A172 (cell line): Measurements from ENCODE around the gene STPG4. TPM values are rescaled to one million over a fixed set of nuclear protein-coding genes. Genes with fewer than 3 reads are reported as not detected.
A peak's percentile ranks its signal among the peaks of the same experiment; 100 is the strongest.

ENCODE experiments used
- DNase-seq: peaks from one replicate; pipeline ENCODE4 v3.0.0-alpha.2; 2015; ENCODE audit warnings: low spot score
- total RNA-seq: library from RNA; depleted of rRNA; stranded (reverse); fragments of >200 nt; shearing (Covaris generic); gene quantifications from 2 replicates; pipeline ENCODE4 v1.2.3, GENCODE V29; 2014

STPG4 gene
- total RNA-seq, 1 experiment from 2014 or later, result 0.62 TPM

DNA sequence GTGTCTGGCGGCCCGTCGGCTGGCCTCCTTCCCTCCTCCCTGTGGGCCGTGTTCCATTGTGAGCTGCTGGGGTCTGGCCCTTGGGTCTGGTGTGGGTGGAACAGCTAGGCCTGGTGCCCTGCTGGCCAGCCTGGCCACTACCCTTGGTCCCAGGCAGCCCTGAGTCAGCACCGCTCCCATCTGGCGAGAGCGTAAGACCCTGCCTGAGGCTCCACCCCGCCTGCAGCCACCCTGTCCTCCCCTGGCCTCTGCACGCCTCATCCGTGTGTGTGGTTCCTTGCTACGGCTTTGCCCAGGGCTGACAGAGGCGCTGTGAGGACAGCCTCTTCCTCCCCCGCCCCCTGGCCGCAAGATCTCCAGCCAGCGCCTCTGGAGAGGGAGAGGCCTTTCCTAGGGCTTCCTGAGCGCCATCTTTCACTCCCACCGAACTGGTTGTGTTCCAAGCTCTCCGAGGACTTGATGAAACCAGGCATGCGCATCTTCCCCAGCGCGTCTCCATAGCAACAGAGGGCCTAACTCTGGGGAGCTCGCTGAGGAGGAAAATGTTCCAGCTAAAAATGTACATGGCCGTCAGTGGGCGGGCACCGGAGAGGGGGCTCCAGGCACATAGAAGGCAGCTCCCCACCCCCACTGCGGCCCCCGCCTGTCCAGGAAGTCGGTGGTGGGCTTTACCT lies 83.0 kb downstream of the STPG4 start:
- peak; percentile 95 for DNase-seq

DNA sequence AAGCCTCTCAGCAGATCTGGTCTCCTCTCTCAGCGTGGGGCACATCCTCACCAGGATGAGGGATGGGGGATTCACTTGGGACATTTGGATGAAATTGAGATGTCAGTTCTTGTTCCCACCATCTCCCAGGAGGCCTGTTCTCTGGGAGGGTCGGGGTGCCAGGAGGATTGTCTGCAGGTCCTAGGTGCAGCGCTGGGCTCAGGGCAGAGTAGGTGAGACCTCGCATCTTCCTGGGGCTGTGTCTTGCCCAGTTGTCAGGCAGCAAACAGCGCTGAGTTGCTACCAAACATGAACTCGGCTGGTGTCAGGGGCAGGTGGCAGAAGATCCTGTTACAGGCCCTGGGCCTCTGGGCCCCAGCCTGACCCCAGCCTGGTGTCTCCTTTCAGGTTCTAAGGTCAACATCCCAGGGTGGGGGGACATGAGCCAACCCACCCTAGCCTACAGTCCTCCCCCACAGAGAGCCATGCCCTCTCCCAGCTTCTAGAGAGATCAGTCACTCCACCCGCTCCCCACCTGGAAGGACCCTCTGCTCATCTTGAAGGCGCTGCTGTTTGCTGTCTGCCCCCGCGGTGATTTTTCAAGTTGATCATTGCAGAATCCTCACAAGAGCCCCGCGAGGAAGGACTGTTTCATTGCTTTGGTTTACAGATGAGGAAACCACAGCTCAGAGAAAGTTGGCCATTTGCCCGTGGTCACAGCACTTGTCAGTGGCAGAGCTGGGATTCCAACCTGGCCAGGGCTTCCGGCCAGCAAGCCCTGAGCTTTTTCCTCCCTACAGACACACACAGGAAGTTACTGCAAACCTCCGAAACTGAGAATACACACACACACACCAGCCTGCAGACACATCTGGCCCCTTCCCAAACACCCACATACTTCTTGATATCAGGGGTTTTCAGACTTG lies 83.9 kb downstream of the STPG4 start:
- DNase-seq, result peak; percentile 100

DNA sequence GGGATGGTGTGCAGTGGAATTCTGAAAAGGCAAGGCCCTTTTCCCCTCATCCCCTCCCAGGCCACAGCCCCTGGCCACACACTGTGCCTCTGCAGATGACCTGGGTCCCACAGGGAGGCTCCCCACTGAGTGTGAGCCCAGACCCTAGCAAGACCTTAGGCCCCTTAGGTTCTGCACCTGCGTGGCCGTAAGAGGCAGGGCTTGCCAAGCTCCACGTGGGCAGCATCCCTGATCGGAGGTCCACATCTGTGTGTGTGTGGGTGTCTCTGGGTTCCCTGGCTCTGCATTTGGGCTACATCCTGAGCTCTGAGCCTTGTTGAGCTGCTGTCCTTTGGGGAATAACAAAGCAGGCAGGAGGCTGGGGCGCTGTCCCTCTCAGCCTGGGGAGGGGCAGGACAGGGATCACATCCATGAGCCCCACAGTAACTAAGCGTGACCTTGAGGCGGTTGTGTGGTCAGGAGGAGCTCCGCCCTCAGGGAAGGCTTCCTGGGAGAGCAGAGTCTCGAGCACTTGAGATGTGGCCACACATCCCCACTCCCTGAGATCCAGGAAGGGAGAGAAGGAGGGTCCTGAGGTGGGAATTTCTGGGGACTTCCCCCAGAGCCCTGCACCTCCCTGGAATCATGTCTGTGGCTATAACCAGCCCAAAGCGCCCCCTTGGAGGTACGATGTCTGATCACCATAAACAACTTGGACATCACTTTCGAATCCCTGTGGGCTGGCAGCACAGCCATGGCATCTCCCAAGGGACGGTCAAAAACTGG lies 84.8 kb downstream of the STPG4 start:
- DNase-seq, result peak; percentile 93

DNA sequence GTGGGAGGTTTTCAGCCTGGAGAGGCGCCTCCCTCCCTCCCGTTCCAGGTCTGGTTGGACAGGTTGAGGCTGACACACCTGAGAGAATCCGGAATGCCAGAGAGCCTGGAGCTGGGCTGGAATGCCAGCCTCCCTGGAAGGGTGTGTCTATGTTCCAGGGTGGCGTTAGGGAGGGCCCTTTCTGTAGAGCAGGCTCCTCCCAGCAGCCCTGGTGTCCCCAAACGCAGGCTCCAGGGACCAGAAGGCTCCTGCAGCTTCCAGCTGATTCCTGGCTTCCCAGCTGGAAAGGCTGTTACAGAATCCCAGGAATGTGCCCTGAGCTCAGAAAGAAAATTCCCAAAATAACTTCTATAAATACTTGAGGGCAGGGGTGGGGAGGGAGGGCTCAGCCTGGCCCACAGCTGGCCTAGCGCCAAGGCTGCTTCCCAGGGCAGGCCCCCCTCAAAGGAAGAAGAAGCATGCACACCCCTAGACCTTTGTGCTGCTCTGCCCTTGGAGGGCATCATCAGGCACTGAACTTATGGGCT lies 85.4 kb downstream of the STPG4 start:
- DNase-seq, result peak; percentile 99

DNA sequence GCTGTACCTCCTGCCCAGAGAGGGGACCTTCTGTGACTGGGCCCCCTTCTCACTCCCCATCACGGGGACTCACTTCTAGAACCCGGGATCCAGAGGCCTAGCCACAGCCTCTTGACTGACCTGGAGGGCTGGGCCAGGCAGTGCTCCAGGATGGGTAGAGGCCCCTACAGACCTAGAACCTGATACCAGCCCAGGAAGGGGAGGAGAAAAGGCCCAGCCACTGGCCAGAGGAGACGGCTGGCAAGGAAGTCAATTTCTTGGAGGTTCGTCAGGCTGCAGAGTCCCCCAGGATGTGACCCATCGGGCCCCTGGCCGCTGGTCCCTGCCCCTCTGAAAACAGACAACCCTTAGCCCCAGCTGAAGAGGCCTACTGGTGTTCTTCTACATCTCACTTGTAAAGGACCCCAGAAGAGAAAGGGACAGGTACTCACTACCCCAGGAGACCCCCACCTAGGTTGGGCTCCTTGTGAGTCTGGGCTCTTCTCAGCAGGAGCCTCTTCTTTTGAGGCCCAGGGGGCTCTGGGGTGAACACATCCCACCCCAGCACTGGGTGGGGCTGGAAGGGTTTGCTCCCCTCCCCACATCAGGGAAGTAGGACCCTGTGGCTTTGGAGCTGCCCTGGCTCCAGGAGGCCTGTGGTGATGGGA lies 86.0 kb downstream of the STPG4 start:
- DNase-seq, result no peak

DNA sequence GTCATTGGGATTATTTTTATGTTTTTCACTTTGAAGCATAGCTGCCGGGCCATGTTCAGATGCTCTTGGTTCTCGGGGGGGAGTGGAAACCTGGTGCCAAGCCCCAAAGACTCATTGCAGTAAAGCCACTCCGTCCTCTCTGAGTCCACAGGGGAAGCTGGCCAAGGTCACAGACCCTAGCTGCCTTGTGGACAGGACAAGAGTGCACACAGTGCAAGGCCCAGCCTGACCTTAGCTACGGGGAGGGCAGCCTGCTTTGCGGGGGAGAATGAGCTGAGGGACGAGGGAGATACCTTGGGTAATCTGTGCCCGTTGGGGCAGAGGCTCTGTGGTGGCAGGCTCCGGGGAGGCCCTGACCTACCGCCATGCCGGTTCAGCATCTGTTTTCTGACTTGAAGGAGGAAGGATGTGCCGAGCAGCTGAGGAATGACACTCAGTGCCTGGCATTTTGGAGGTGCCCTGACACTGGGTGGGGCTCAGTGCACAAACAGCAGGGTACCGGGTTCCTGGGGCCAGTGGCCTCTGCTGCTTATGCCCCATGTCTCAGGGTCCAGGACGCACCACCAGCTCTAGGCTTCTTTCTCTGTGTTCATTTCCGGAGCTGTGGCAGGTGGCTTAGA lies 87.2 kb downstream of the STPG4 start:
- DNase-seq, result no peak

DNA sequence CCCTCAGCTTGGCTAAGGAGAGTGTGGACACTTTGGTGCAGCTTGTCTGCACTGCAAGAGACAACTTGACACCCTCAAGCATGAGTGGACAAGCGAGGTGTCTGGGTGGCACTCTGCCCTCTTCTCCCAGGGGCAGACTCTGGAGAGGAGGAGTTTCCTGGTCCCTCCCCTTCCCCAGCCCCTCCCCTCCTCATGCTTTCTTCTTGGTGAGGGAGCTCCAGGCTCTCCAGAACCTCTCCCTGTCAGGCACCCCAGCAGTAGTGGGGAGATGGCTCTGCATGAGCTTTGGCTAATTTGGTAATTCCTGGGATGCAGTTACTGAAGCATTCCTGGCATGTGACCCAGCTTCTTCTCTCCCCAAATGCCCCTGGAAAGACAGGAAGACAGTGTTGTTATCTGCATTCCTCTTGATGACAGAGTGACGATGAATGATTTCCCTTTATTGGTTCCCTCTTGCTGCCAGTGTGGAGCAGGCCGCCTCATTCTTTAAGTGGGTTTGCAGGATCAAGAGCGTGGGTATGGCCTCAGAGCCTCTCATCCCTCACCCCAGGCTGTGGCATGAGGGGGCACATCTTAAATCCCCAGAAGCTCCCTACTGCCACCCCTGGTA lies 89.2 kb downstream of the STPG4 start:
- peak; percentile 100 for DNase-seq

DNA sequence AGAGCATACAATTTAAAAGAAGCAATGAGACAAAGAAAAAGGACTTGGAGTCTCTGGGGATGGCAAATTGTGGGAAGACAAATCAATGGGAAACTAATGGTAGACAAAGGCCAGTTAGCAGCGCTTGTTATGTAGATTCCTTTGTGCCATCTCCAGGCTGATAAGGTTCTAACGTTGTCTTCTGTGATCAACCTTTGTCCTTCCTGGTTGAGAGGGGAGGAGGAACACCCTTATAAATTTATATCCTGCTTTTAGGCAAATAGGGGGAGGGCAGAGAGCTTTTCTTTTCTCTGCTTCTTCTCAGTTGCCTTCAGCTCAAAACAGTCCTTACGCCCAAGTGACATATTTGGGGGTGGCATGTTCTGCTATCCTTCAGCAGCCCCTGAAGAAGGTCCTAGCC lies 89.8 kb downstream of the STPG4 start:
- DNase-seq, result no peak

DNA sequence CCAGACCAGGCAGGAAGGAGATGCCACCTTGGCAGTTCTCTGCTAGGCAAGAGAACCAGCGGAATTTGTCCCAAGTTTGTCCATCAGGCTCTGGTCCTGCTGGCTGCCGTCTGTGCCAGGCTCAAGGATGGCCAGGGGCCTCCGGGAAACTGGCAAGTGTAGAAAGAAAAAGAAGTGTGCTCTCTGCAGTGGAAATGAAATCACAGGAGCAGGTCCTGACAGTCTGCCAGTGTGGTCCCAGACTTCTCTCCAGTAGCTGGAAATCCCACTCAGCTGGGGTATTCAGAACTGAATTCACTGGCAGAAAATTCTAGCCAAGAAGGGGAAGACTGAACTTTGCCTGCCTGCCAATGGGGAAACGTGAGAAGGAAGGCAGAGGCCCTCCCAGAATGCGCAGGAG lies 91.0 kb downstream of the STPG4 start:
- DNase-seq, result no peak

DNA sequence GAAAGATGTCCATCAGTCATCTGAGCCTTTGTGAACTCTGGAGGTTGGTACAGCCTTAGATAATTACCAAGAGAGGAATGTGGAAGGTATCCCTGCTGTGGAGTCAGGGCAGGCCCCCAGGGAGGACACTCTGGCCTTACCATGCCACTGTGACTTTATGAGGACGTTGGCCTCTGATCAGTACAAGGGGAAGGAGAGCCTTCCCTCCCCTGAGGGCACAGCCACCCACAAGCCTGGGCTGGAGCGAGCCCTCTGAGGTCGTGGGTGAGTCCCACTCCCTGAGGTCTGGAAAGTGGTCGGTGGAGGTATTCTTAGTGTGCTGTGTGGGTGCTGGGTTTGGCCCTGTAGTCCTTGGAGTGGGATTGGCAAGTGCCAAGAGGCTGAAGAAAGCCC lies 91.6 kb downstream of the STPG4 start:
- no peak for DNase-seq

DNA sequence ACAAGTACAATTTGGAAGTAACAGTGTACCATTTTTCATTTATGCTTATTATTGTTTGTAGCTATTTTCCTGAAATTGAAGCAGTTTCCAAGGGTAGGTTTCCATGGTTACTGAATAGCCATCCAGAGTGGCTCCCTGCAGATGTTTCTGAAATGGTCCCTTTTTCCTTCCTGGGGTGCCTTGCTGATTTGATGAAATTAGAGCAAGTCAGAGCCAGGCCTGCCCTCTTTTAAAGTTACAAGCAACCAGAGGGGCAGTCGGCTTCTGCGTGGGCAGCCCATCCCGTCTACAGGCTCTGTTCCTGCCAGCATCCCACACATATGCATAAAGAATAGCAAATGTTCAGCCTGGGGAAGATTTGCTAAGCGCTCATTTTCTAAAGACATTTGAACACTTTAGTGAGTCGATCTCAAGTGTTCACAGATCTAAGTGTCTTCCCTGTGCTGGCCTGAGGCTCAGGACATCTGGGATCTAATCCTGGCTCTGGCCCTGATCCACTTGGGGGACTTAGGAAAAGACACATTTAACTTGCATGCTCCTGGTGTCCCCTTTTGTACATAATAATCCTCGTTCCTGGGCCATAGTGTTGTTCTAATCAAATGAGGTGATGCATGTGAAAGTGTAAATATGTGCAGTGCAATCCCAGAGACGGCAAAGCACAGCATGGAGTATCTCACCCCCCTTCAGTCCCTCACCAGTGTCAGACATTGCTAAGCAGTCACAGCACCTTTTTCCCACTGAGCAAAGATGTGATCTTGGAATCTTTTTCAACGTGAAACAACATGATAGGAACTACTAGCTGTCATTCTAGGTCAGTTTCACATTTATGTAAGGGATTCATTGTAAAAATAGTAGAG lies 92.2 kb downstream of the STPG4 start:
- no peak for DNase-seq

DNA sequence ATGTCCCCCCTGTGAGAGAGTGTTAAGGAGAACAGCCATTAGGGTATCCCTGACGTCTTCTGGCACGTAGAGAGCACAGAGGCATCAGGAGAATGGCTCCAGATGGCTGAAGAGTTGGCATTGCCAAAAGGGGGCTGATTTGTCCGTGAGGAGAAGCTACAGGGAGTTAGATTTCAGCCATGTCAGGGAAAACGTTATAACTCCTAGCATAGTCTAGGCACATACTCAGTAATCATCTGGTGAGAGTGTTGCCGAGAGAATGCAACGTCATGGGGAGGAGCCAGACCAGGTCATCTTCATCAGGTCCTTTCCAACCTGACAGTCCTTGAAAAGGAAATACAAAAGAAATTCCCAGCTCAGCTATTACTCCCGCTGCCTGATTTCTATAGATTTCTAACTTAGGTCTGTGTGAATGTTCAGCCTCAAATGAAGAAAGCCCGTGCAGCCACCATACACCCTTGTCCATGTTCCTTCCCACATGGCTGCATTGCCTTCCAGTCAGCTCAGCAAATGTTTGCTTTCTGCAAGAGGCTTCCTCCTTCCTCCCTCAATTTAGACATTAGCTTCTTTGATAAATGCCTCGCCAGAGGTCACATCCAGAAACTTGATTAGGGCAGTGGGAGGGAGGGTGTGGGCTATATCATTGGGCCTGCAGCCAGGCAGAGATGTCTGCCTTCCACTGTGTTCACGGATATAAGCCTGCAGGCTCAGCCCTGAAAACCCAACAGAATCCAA lies 93.0 kb downstream of the STPG4 start:
- no peak for DNase-seq

DNA sequence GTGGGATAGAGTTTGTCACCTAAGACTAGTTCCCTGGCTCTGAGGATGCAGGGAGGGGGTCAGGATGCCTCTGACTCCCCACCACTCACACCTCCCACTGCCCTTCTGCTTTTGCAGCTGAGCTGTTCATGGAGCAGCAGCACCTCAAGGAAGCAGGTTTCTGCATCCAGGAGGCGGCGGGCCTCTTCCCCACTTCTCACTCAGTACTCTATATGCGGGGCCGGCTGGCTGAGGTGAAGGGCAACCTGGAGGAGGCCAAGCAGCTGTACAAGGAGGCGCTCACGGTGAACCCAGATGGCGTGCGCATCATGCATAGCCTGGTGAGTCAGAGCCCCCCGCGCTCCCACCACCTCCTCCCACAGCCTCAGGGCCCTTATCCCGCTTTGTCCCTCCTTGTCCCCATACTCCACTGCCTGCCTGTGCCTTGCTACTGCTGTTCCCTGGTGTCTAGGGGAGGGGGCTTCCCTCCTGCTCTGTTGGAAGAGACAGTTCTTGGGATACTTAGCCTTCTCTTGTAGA lies 94.4 kb downstream of the STPG4 start:
- DNase-seq, result no peak

DNA sequence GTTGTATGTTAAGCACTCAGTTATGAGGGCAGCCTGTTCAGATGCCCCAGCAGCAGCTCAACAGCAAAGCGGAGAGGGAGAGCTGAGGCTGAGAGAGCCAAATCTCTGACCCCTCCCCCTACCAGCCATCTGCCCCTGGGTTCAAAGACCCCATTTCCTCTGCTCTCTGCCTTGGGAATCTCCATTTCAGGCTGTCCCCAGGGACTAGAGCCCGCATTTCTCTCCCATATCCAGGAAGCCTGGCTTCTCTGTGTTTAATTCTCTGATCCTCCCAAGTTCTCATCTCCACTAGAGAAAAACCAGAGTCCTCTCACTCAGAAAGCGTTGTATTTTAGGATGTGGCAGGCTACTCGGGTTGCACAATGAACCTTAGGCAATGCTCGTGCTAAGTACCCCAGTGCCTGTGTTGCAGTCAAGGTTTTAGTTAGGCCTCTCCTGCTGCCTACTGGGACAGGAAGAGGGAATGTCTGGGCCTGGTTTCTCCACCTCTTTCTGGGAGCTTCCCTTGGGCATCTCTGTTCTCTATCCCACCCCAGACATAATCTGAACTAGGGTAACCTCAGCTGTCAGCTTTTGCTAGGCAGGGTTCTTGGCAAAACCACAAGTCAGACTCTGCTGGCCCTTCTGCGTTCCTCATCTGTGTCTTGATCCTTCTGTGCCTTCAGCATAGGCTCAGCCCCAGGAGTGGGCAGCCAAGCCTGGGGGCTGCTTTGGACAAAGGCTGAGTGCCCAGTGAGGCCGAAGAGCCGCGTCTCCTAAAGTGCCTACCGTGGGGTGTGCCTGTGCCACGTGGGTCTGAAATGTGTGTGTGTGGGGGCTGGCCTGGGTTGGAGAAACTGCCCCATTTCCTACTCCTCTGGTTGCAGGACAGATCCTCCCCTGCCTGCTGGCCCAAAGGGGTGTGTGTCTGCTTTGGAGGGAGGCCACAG lies 96.8 kb downstream of the STPG4 start:
- no peak for DNase-seq

DNA sequence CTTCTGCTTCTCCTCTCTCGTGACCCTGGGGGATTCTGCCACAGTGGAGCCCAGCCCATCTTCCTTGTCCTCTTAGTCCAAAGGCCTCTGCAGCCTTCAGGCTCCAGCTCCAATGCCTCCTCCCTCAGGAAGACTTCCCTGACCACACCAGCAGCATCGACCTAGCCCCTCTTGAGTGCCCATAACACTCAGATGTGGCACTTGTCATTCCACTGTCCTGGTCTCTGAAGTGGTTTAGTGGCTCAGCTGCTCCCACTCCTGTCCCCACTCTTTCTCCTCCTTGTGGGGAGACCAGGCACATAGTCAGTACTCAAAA lies 97.5 kb downstream of the STPG4 start:
- DNase-seq, result no peak

DNA sequence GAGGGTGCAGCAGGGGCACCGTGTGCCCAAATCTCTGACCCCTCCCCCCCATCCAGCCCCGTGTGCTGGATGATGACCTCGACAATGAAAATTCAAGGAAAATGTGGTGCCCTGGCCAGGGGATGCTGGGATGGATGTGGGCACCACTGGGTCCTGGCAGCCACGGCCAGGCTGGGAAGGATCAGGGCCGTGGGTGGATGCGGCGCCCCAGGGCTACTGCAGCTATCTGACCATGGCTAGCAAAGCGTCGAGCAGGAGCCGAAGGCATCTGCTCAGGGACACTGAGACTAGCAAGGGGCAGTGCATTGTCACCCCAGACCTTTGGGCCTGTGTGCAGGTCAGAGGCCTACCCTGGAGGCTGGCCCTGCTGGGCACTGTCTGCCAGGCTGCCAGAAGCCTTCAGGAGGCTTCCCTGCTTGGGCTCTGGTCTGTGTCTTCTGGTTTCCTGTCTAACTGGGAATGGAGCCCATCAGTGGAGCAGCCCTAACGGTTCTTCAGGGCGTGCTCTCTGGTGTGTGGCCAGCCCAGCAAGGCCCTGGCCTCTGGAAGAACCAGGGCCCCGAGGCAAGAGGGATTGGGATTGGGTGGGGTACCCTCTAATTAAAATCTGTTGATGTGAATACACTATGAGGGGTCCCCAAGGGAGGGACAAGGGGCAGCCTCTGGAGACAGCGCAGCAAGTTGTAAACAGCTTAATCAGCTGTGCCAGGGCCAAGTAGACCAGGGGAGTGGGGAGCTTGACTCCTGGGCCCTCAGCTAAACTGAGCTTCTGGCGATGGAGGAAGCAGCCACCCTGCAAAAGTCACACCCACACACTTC lies 98.0 kb downstream of the STPG4 start:
- DNase-seq, result no peak

DNA sequence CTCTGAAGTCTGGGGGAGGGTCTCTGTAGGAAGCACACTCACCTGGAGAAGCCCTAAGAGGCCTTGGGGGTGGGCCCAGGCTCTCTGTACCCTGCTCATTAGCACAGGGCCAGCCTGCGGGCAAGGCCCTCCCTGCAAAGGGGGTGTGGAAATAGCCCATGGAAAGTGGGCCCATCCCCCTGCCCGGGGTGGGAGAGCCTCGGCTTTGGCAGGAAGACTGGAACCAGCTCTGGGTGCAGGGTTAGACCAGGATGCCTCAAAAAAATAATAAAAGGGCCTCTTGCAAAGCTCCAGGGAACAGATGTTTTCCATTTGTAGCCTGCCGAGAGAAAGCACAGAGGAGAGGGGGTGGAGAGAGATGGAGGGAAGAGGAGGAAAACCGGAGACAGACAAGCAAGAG lies 98.7 kb downstream of the STPG4 start:
- DNase-seq, result no peak
